BJ (cell line): Measurements from ENCODE around the gene FGGY. TPM values are rescaled to one million over a fixed set of nuclear protein-coding genes. Genes with fewer than 3 reads are reported as not detected.

ENCODE experiments used
- CTCF ChIA-PET: fragments of 350-600 bp; formaldehyde crosslinking; extraction: SDS; loops from one replicate; lab custom pipeline; 2021; ENCODE audit warnings: antibody characterized with exemption, inconsistent platforms; lab: Yijun Ruan, JAX
- POLR2A ChIA-PET: fragments of 300-600 bp; sonication (Branson Sonifier 250); formaldehyde crosslinking; extraction: SDS; loops from one replicate; lab custom pipeline; 2021; ENCODE audit warnings: antibody characterized with exemption; lab: Charles Lee
- DNase-seq: peaks from one replicate; pipeline ENCODE4 v3.0.0-alpha.2; 2011; ENCODE audit warnings: low read depth
- H3K27me3 ChIP-seq: 2 replicates; pipeline ENCODE4 v1.6.0; 2011; ENCODE audit warnings: low read length; ENCODE audit not compliant: control insufficient read depth, insufficient read depth
- H3K36me3 ChIP-seq: 2 replicates; pipeline ENCODE4 v1.5.1; 2011; ENCODE audit warnings: low read length; ENCODE audit not compliant: control insufficient read depth, insufficient read depth
- H3K4me3 ChIP-seq: 2 replicates; pipeline ENCODE4 v1.5.1; 2011; ENCODE audit warnings: low read depth, mild to moderate bottlenecking, control low read depth, low read length
- CTCF ChIP-seq: IDR thresholded peaks from 2 replicates; pipeline ENCODE4 v1.5.1; 2011; ENCODE audit warnings: low read depth, mild to moderate bottlenecking, control low read depth, inconsistent platforms, low read length, moderate library complexity; ENCODE audit not compliant: insufficient read depth
- polyA plus RNA-seq: library from polyadenylated mRNA; depleted of rRNA; stranded (reverse); fragments of >200 nt; gene quantifications from 2 replicates; pipeline ENCODE4 v1.2.3, GENCODE V29; 2011

The FGGY gene
- polyA plus RNA-seq, 1 experiment = 9.9 TPM

- ChIA-PET POLR2A (no interaction called here), CTCF (no interaction called here)
- no peak for DNase-seq
- Histone ChIP-seq H3K27me3 (no peaks in the 10 kb centered on the region), H3K36me3 (no peaks in the 10 kb centered on the region), H3K4me3 (no peak overlapping the region)
- no peak for TF ChIP-seq CTCF
Measured at GRCh38 chr1:59396387-59396786, 99.5 kb downstream of the FGGY start.

- POLR2A ChIA-PET = no interaction called here
- DNase-seq = no peak
- no peak for TF ChIP-seq CTCF
- CTCF ChIA-PET = no interaction called here
- H3K36me3 ChIP-seq = no peaks in the 10 kb centered on the region
- H3K27me3 ChIP-seq = no peaks in the 10 kb centered on the region
- H3K4me3 ChIP-seq = no peak overlapping the region
Measured at GRCh38 chr1:59397139-59397858, 100.4 kb downstream of the FGGY start.

GRCh38 chr1:59399642-59400041 is 102.7 kb downstream of the FGGY start:
- CTCF ChIA-PET = no interaction called here
- H3K36me3 ChIP-seq = no peaks in the 10 kb centered on the region

GRCh38 chr1:59401581-59401980 is 104.7 kb downstream of the FGGY start:
- ChIA-PET POLR2A (no interaction called here), CTCF (no interaction called here)
- Histone ChIP-seq H3K36me3 (no peaks in the 10 kb centered on the region), H3K4me3 (no peak overlapping the region), H3K27me3 (no peaks in the 10 kb centered on the region)
- DNase-seq = no peak
- no peak for TF ChIP-seq CTCF

More at GRCh38 chr1:59399642-59400041, 102.7 kb downstream of the FGGY start:
- TF ChIP-seq CTCF = no peak
- DNase-seq = no peak
- Histone ChIP-seq H3K4me3 (no peak overlapping the region), H3K27me3 (no peaks in the 10 kb centered on the region)
- POLR2A ChIA-PET = no interaction called here

GRCh38 chr1:59404796-59405195 is 107.9 kb downstream of the FGGY start:
- CTCF ChIA-PET = interaction anchor here (0.9 to 1.6 kb wide), 2 partner anchors 11 to 72 kb away, joined by 3 to 5 read pairs; no protein-coding TSS in a partner anchor
- POLR2A ChIA-PET = no interaction called here
- TF ChIP-seq CTCF = no peak
- H3K36me3 ChIP-seq = no peaks in the 10 kb centered on the region
- peak; percentile 19 for DNase-seq
- H3K27me3 ChIP-seq = no peaks in the 10 kb centered on the region
- no peak overlapping the region for H3K4me3 ChIP-seq
